HepG2 (cell line): ENCODE measurements around the gene ANG. TPM values are rescaled to one million over a fixed set of nuclear protein-coding genes. Genes with fewer than 3 reads are reported as not detected.

Source experiments
- AKAP8 ChIP-seq: sonication (generic); formaldehyde crosslinking; IDR thresholded peaks from 2 replicates; pipeline ENCODE4 v1.5.1; 2020; ENCODE audit warnings: mild to moderate bottlenecking, missing genetic modification reagents
- ATF1 ChIP-seq: IDR thresholded peaks from 2 replicates; pipeline ENCODE4 v1.6.1; 2016; ENCODE audit warnings: mild to moderate bottlenecking, control low read depth
- HINFP ChIP-seq: sonication (generic); formaldehyde crosslinking; IDR thresholded peaks from 2 replicates; pipeline ENCODE4 v1.4.0; 2020; ENCODE audit warnings: low read depth, mild to moderate bottlenecking, missing genetic modification reagents
- HOXA7 ChIP-seq: sonication (generic); formaldehyde crosslinking; IDR thresholded peaks from 2 replicates; pipeline ENCODE4 v1.8.1; 2022; ENCODE audit warnings: mild to moderate bottlenecking, missing genetic modification reagents, moderate library complexity
- ISL2 ChIP-seq: sonication (generic); formaldehyde crosslinking; IDR thresholded peaks from 2 replicates; pipeline ENCODE4 v1.5.0; 2020; ENCODE audit warnings: missing genetic modification reagents
- JUND ChIP-seq: sonication (generic); formaldehyde crosslinking; IDR thresholded peaks from 2 replicates; pipeline ENCODE4 v1.8.0; 2022; ENCODE audit warnings: mild to moderate bottlenecking, missing genetic modification reagents
- KAT8 ChIP-seq: IDR thresholded peaks from 2 replicates; pipeline ENCODE4 v1.6.1; 2016; ENCODE audit warnings: missing genetic modification reagents, missing compliant biosample characterization
- NR2F1 ChIP-seq, 2 experiments: fragments of 450-650 bp in 1 of 2; formaldehyde crosslinking in 1 of 2; IDR thresholded peaks; 2 replicates each; pipeline versions ENCODE4 v1.5.0 to v1.6.1; 2016 to 2020; ENCODE audit warnings: mild to moderate bottlenecking in 1 of 2, missing compliant biosample characterization in 1 of 2, missing genetic modification reagents in 1 of 2, moderate library complexity in 1 of 2
- SETDB1 ChIP-seq: sonication (generic); formaldehyde crosslinking; IDR thresholded peaks from 2 replicates; pipeline ENCODE4 v1.5.1; 2020; ENCODE audit warnings: missing genetic modification reagents, mild to moderate bottlenecking, borderline replicate concordance
- TBL1XR1 ChIP-seq: fragments of 150-350 bp; IDR thresholded peaks from 2 replicates; pipeline ENCODE4 v1.6.1; 2014; ENCODE audit warnings: borderline replicate concordance, low read length; ENCODE audit not compliant: partially characterized antibody
- TCF7 ChIP-seq: sonication (generic); IDR thresholded peaks from 2 replicates; pipeline ENCODE4 v1.6.1; 2016; ENCODE audit warnings: antibody characterized with exemption, low read depth
- ZNF234 ChIP-seq: sonication (generic); formaldehyde crosslinking; conservative IDR thresholded peaks from 2 replicates; pipeline ENCODE4 v1.5.1; 2020; ENCODE audit warnings: mild to moderate bottlenecking, missing genetic modification reagents
- ZNF609 ChIP-seq: sonication (generic); formaldehyde crosslinking; IDR thresholded peaks from 2 replicates; pipeline ENCODE4 v1.4.0; 2020; ENCODE audit warnings: mild to moderate bottlenecking, missing genetic modification reagents, borderline replicate concordance
- polyA plus RNA-seq, 8 experiments: library from polyadenylated mRNA; depleted of rRNA in 3 of 8; stranded (reverse) in 7 of 8; unstranded in 1 of 8; fragments of >200 nt; fragmentation: Illumina TruSeq in 4 of 8; extraction: Trizol in 4 of 8; gene quantifications; 2 replicates each; pipeline versions ENCODE4 v1.2.1 to v1.2.3, GENCODE V29; 2011 to 2016; ENCODE audit warnings: low read depth in 4 of 8, missing spikeins in 1 of 8, mixed read lengths in 1 of 8; ENCODE audit not compliant: insufficient read depth in 1 of 8
- total RNA-seq, 5 experiments: library from RNA; depleted of rRNA; stranded (reverse); fragments of >200 nt; fragmentation: Illumina TruSeq; extraction: Trizol; gene quantifications; 2 replicates each; pipeline ENCODE4 v1.2.3, GENCODE V29; 2016; ENCODE audit warnings: low read depth in 1 of 5
- TF ChIP-seq, protein P1 (sequence below): sonication (generic); formaldehyde crosslinking; IDR thresholded peaks from 2 replicates; pipeline ENCODE4 v1.8.0; 2022; ENCODE audit warnings: mild to moderate bottlenecking, missing genetic modification reagents, borderline replicate concordance
- TF ChIP-seq, protein P2 (sequence below): IDR thresholded peaks from 2 replicates; pipeline ENCODE4 v1.6.1; 2012; ENCODE audit warnings: low read depth, low read length, improper control_type of control experiment

ANG gene
- total and polyA plus RNA-seq, 2 of the 13 experiments (the other 11 are each of a cell fraction or from before 2014, with no cell fraction given) = 83.6 to 401 TPM

DNA sequence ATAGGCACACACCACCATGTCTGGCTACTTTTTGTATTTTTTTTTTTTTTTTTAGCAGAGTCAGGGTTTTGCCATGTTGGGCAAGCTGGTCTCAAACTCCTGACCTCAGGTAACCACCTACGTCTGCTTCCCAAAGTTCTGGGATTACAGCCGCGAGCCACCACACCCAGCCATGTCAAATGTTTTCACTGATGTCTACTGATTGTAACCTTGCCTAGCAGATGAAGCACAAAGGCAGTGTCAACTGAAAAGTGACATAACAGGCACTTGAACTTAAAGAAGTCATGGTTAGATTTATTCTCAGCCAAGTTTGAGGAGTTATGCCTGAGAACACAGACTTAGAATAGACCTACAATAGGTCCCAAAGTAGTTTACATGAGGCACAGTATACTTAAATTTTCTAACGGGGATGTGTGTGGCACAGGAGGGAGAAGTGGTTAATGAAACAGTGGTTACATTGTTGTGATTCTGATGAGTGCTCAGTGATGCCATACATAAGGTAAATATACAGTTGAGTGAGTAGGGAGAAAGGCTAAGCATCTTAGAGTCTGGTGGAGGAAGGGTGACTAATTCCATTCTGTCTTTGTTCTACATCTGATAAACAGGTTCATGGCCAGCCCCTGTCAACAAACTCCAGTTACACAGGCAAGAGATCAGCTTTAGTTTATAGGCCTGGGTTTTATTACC lies 16.8 kb upstream of the ANG start (continued):
- peak; percentile 41 for TF ChIP-seq TBL1XR1
- 0 out of 2 replicates have a peak, but pooled peaks have one; percentile 34 for TF ChIP-seq KAT8 (CRISPR knock-in tag)
- TF ChIP-seq, protein P1, sequence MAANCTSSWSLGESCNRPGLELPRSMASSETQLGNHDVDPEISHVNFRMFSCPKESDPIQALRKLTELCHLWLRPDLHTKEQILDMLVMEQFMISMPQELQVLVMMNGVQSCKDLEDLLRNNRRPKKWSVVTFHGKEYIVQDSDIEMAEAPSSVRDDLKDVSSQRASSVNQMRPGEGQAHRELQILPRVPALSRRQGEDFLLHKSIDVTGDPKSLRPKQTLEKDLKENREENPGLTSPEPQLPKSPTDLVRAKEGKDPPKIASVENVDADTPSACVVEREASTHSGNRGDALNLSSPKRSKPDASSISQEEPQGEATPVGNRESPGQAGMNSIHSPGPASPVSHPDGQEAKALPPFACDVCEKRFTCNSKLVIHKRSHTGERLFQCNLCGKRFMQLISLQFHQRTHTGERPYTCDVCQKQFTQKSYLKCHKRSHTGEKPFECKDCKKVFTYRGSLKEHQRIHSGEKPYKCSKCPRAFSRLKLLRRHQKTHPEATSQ (CRISPR knock-in tag) = no peak
- peak; percentile 40; the same call in 1 of the 2 replicates for TF ChIP-seq ZNF609 (CRISPR knock-in tag)
- TF ChIP-seq NR2F1 (CRISPR knock-in tag; IDR thresholded peaks at IDR 0.05) = peak in 1 of 2 experiments; percentile 17; a peak in 1 of 4 replicates
- peak; percentile 51; the same call in 1 of the 2 replicates for TF ChIP-seq JUND (CRISPR knock-in tag)
- no peak for TF ChIP-seq HINFP (CRISPR knock-in tag)
- TF ChIP-seq AKAP8 (CRISPR knock-in tag) = no peak
- TF ChIP-seq ISL2 (CRISPR knock-in tag) = 0 out of 2 replicates have a peak, but pooled peaks have one; percentile 61
- peak; percentile 50 for TF ChIP-seq ATF1 (CRISPR knock-in tag)
- TF ChIP-seq, protein P2, sequence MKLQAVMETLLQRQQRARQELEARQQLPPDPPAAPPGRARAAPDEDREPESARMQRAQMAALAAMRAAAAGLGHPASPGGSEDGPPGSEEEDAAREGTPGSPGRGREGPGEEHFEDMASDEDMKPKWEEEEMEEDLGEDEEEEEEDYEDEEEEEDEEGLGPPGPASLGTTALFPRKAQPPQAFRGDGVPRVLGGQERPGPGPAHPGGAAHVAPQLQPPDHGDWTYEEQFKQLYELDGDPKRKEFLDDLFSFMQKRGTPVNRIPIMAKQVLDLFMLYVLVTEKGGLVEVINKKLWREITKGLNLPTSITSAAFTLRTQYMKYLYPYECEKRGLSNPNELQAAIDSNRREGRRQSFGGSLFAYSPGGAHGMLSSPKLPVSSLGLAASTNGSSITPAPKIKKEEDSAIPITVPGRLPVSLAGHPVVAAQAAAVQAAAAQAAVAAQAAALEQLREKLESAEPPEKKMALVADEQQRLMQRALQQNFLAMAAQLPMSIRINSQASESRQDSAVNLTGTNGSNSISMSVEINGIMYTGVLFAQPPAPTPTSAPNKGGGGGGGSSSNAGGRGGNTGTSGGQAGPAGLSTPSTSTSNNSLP = peak; percentile 72
- no peak for TF ChIP-seq ZNF234
- TF ChIP-seq HOXA7 (CRISPR knock-in tag) = no peak
- no peak for TF ChIP-seq SETDB1 (CRISPR knock-in tag)
- TF ChIP-seq TCF7 = peak; percentile 82
